Heart left ventricle (tissue), 16 donors: ENCODE results near the gene RNF7. TPM values are rescaled to one million over a fixed set of nuclear protein-coding genes. Genes with fewer than 3 reads are reported as not detected.

Source experiments
- ATAC-seq, 4 donors: fragments of 200-7000 bp; cut with Tn5 transposase; one replicate each; pipeline ENCODE4 v1.9.1; 2020 to 2022; ENCODE audit warnings: moderate library complexity in 4 of 4, mild to moderate bottlenecking in 3 of 4, moderate number of reproducible peaks in 1 of 4
- DNase-seq, 5 donors: peaks; one replicate each; pipeline ENCODE4 v3.0.0-alpha.2; 2020
- H3K27ac ChIP-seq, 12 donors: fragments of 200-600 bp; sonication (generic) in 4 of 12; one replicate each; pipeline versions ENCODE4 v1.5.0 to v1.8.0; 2016 to 2022; ENCODE audit warnings: mild to moderate bottlenecking in 2 of 12
- H3K27me3 ChIP-seq, 9 donors: fragments of 200-600 bp; sonication (generic) in 2 of 9; one replicate each; pipeline versions ENCODE4 v1.5.1 to v1.8.0; 2016 to 2022; ENCODE audit warnings: mild to moderate bottlenecking in 3 of 9
- H3K36me3 ChIP-seq, 9 donors: fragments of 200-600 bp; sonication (generic) in 2 of 9; one replicate each; pipeline versions ENCODE4 v1.5.0 to v1.8.0; 2018 to 2022; ENCODE audit warnings: mild to moderate bottlenecking in 2 of 9
- H3K4me1 ChIP-seq, 12 donors: fragments of 200-600 bp; sonication (generic) in 4 of 12; one replicate each; pipeline versions ENCODE4 v1.5.0 to v1.8.0; 2016 to 2022; ENCODE audit warnings: mild to moderate bottlenecking in 3 of 12
- H3K4me3 ChIP-seq, 12 donors: fragments of 200-600 bp; sonication (generic) in 4 of 12; one replicate each; pipeline versions ENCODE4 v1.5.0 to v1.8.0; 2017 to 2022; ENCODE audit warnings: mild to moderate bottlenecking in 9 of 12, moderate library complexity in 4 of 12
- H3K9me3 ChIP-seq, 12 donors: fragments of 200-600 bp; sonication (generic) in 4 of 12; one replicate each; pipeline versions ENCODE4 v1.5.0 to v1.8.0; 2016 to 2022; ENCODE audit warnings: mild to moderate bottlenecking in 1 of 12
- POLR2A ChIP-seq, 2 donors: fragments of 450-650 bp; IDR thresholded peaks; one replicate each; pipeline ENCODE4 v1.6.1; 2017; ENCODE audit warnings: antibody characterized with exemption in 2 of 2, mild to moderate bottlenecking in 2 of 2, moderate library complexity in 2 of 2
- WGBS, 4 donors: extraction: QIAGEN DNeasy Blood & Tissue Kit in 2 of 4; methylation state at CpG; one replicate each; pipeline versions ENCODE4 v1.1.5 to v1.1.7; 2013 to 2018; 5-methylcytosine and 5-hydroxymethylcytosine counted together
- intact Hi-C, 10 donors: fragments of 100-400 bp; cut with DNase I; formaldehyde crosslinking; loops; one replicate each; pipeline versions ENCODE4 v1.11.1 to v1.14.2; 2022
- polyA plus RNA-seq, 2 donors: library from polyadenylated mRNA; stranded (reverse); fragments of 200-250 nt; gene quantifications; one replicate each; pipeline ENCODE4 v1.2.3, GENCODE V29; 2013
- total RNA-seq, 9 donors: library from RNA; depleted of rRNA in 2 of 9; stranded (reverse); fragments of >200 nt in 2 of 9; fragmentation: NEBNext Ultra II Directional in 3 of 9; extraction: Animal tissue kit (Norgen Biotek cat#: 25700) in 3 of 9; gene quantifications; one replicate each; pipeline versions ENCODE4 v1.1.0 to v1.2.4, GENCODE V29; 2016 to 2023
- TF ChIP-seq, protein P1 (sequence below), 12 donors: fragments of 200-600 bp; sonication (generic) in 4 of 12; IDR thresholded peaks; one replicate each; pipeline versions ENCODE4 v1.5.0 to v1.8.0; 2018 to 2022; ENCODE audit warnings: antibody characterized with exemption in 12 of 12, mild to moderate bottlenecking in 5 of 12
- donor health status: ischemic (EF 13 %, LVEDD 7.1; RV severe dilation, severe dysfunction).
- donor health status: healthy with polysubstance abuse.
- donor health status: DM: no; HTN: yes; CAD: no.
- donor health status: DM: no; HTN: no; CAD: no.
- donor health status: ischemic (EF 25% LVEDD 6.9; RV normal size, moderate dysfunction).
- donor health status: ischemic (EF 25% LVEDD 5.7; RV mildly dilated, moderate dysfunction).
- donor health status: healthy.
- donor health status: DM: yes; HTN: yes; CAD: no.
- donor health status: ischemic (EF 35%, LVEDD 5.7; RV mildly dilated, moderate dysfunction).
- donor health status: nonischemic (EF 11% LVEDD 7.7; RV severe dilation, severe dysfunction).
- donor health status: DM: yes; HTN: yes; CAD: no.
- donor health status: PGD.
- donor health status: ischemic (EF 29% LVEDD 5.4; RV normal size, mild dysfunction).
- donor health status: nonischemic (EF 23%, LVEDD 6.1; RV moderate dilation, normal function).

Gene RNF7
- total and polyA plus RNA-seq, 11 donors: 73.0 to 197 (median 84.4) TPM

DNA sequence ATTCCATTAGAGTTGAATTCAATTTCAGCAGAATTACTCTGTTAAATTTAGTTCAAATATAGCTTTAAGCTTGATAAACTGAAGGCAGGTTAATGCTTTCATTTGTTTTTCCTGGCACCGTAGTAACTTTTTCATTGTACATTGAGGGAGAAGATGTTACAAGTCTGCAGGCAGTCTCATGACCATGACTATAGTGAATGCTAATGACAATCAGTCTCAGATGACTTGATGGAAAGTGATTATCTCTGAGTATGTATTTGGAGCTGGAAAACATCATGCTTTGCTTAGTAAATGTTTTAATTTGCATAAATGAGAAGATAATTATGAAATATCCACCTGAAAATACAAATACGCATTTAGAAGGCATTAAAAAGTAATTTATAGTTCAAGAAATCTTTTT lies 16.0 kb upstream of the RNF7 start:
- no peak overlapping the region for H3K27ac ChIP-seq
- no peak for DNase-seq
- H3K36me3 ChIP-seq: no peaks in the 10 kb centered on the region
- no peak for ATAC-seq
- H3K27me3 ChIP-seq: no peaks in the 10 kb centered on the region
- WGBS, 4 donors: 78 to 95% (median 87%) methylated on average over 2 of the region's 2 CpGs
- no peaks in the 10 kb centered on the region for H3K9me3 ChIP-seq
- TF ChIP-seq, protein P1, sequence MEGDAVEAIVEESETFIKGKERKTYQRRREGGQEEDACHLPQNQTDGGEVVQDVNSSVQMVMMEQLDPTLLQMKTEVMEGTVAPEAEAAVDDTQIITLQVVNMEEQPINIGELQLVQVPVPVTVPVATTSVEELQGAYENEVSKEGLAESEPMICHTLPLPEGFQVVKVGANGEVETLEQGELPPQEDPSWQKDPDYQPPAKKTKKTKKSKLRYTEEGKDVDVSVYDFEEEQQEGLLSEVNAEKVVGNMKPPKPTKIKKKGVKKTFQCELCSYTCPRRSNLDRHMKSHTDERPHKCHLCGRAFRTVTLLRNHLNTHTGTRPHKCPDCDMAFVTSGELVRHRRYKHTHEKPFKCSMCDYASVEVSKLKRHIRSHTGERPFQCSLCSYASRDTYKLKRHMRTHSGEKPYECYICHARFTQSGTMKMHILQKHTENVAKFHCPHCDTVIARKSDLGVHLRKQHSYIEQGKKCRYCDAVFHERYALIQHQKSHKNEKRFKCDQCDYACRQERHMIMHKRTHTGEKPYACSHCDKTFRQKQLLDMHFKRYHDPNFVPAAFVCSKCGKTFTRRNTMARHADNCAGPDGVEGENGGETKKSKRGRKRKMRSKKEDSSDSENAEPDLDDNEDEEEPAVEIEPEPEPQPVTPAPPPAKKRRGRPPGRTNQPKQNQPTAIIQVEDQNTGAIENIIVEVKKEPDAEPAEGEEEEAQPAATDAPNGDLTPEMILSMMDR (IDR thresholded peaks at IDR 0.05): no peak
- TF ChIP-seq POLR2A (IDR thresholded peaks at IDR 0.05): no peak
- H3K4me3 ChIP-seq: no peak overlapping the region
- intact Hi-C loops: loop anchor here in 1 of 10 donors (10.0 kb wide), 1 partner anchor 147 kb away; no protein-coding TSS in a partner anchor
- H3K4me1 ChIP-seq: no peaks in the 10 kb centered on the region

DNA sequence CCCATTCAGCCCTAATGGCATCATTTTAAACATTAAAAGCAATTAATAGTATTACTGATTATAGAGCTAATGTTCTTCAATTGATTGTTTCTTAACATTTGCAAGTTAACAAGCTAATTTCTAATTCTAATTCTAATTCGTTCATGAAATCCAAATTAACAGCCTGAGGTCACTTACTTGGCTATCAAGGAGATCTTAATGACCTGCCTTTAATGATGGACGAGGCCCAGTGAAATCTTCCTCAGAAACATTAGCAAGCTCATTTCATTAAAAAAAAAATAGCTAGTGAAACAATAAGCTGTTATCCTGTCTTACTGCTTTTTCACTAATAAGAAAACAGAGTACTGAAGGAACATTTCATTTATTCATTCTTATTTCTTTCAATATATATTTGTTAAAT lies 15.4 kb upstream of the RNF7 start:
- H3K9me3 ChIP-seq: no peaks in the 10 kb centered on the region

DNA sequence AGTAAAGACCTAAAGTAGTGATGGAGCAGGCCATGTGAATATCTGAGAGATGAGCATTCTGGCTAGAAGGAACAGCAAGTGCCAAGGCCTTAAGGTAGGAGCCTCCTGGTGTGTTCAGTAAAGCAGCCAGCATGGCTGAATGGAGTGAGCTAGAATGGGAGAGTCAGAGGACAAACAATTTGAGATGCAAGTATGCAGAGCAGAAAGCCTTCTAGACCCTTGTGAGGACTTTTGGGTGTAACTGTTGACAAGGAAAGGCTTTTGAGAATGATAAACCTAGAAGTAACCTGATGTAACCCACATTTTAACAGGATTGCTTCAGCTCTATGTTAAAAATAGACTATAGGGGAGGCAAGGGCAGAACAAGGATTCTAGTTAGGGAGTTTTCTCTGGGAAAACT lies 14.8 kb upstream of the RNF7 start:
- ATAC-seq: no peak
- DNase-seq: no peak
- no peaks in the 10 kb centered on the region for H3K9me3 ChIP-seq
- intact Hi-C loops: loop anchor here in 1 of 10 donors (10.0 kb wide), 1 partner anchor 148 kb away; no protein-coding TSS in a partner anchor
- H3K27me3 ChIP-seq: no peaks in the 10 kb centered on the region
- H3K4me1 ChIP-seq: no peaks in the 10 kb centered on the region
- H3K4me3 ChIP-seq: no peak overlapping the region
- no peak for TF ChIP-seq POLR2A (IDR thresholded peaks at IDR 0.05)
- TF ChIP-seq, protein P1 (IDR thresholded peaks at IDR 0.05): no peak
- no peaks in the 10 kb centered on the region for H3K36me3 ChIP-seq
- H3K27ac ChIP-seq: no peak overlapping the region

More for the DNA sequence above, 15.4 kb upstream of the RNF7 start:
- no peaks in the 10 kb centered on the region for H3K36me3 ChIP-seq
- H3K27ac ChIP-seq: no peak overlapping the region
- DNase-seq (no peak), ATAC-seq (no peak)
- 77 to 92% (median 84%) methylated on average over 2 of the region's 2 CpGs for WGBS, 4 donors
- no peak overlapping the region for H3K4me3 ChIP-seq
- H3K4me1 ChIP-seq: no peaks in the 10 kb centered on the region
- TF ChIP-seq POLR2A (IDR thresholded peaks at IDR 0.05): no peak
- TF ChIP-seq, protein P1 (IDR thresholded peaks at IDR 0.05): no peak
- no peaks in the 10 kb centered on the region for H3K27me3 ChIP-seq
- intact Hi-C loops: loop anchor here in 1 of 10 donors (10.0 kb wide), 1 partner anchor 148 kb away; no protein-coding TSS in a partner anchor

DNA sequence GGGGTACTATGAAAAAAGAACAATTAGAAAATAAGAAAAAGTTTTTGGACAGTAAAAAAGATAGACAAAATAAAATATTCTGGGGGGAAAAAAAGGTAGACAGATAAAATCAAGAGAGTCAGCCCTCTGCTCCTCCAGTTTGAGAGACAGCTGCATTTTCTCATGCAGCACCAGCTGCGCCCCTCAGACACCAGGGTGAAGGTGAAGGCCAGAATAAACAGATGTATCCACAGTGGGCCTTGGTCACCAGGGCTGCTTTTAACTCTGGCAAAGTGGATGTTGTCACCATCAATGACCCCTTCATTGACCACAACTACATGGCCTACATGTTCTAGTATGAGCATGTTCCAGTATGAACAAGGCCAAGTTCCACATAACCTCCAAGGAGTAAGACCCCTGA lies 13.9 kb upstream of the RNF7 start:
- Histone ChIP-seq H3K36me3 (no peaks in the 10 kb centered on the region), H3K27me3 (no peaks in the 10 kb centered on the region), H3K27ac (no peak overlapping the region), H3K4me1 (no peaks in the 10 kb centered on the region), H3K4me3 (no peak overlapping the region), H3K9me3 (no peaks in the 10 kb centered on the region)
- DNase-seq: no peak
- intact Hi-C loops: loop anchor here in 1 of 10 donors (10.0 kb wide), 1 partner anchor 149 kb away; no protein-coding TSS in a partner anchor
- WGBS, 4 donors: 92 to 100% (median 95%) methylated on average over 1 of the region's 1 CpG
- TF ChIP-seq, protein P1 (IDR thresholded peaks at IDR 0.05): no peak
- no peak for TF ChIP-seq POLR2A (IDR thresholded peaks at IDR 0.05)
- ATAC-seq: no peak
